CD4-positive, alpha-beta T cell (primary cell): Measurements from ENCODE around the gene DRGX. TPM values are rescaled to one million over a fixed set of nuclear protein-coding genes. Genes with fewer than 3 reads are reported as not detected.

Experiments used
- ATAC-seq: fragments of 200-7000 bp; cut with Tn5 transposase; one replicate; pipeline ENCODE4 v1.10.0; 2022; ENCODE audit warnings: mild to moderate bottlenecking; ENCODE audit not compliant: poor library complexity
- CTCF ChIA-PET: fragments of 350-600 bp; sonication (Branson Sonifier 250); formaldehyde crosslinking; loops from one replicate; lab custom pipeline; 2021; ENCODE audit warnings: antibody characterized with exemption, inconsistent platforms; lab: Charles Lee
- POLR2A ChIA-PET: fragments of 350-600 bp; sonication (Branson Sonifier 250); formaldehyde crosslinking; loops from one replicate; lab custom pipeline; 2021; ENCODE audit warnings: antibody characterized with exemption, inconsistent platforms; lab: Charles Lee
- DNase-seq, 14 experiments: peaks; one replicate each; pipeline ENCODE4 v3.0.0-alpha.2; 2013 to 2020; ENCODE audit warnings: mixed read lengths in 2 of 14
- H3K27ac ChIP-seq, 2 donors: one replicate each; pipeline versions ENCODE4 v1.5.1 to v1.7.0; 2013; ENCODE audit warnings: low read length in 2 of 2, low read depth in 1 of 2, mild to moderate bottlenecking in 1 of 2
- H3K27me3 ChIP-seq, 2 experiments: 1 replicate in 1 of 2; 2 replicates in 1 of 2; pipeline versions ENCODE4 v1.6.1 to v1.7.0; 2013; ENCODE audit warnings: low read length in 2 of 2, control low read depth in 1 of 2, mild to moderate bottlenecking in 1 of 2, moderate library complexity in 1 of 2; ENCODE audit not compliant: insufficient read depth in 2 of 2, control insufficient read depth in 1 of 2
- H3K36me3 ChIP-seq: one replicate; pipeline ENCODE4 v1.6.1; 2013; ENCODE audit warnings: low read length, control low read depth; ENCODE audit not compliant: insufficient read depth
- H3K4me1 ChIP-seq: one replicate; pipeline ENCODE4 v1.6.1; 2013; ENCODE audit warnings: low read length, control low read depth; ENCODE audit not compliant: insufficient read depth
- H3K4me3 ChIP-seq: one replicate; pipeline ENCODE4 v1.5.1; 2013; ENCODE audit warnings: mild to moderate bottlenecking, low read length, moderate library complexity
- H3K9me3 ChIP-seq, 2 experiments: 1 replicate in 1 of 2; 2 replicates in 1 of 2; pipeline versions ENCODE4 v1.6.1 to v1.7.0; 2013; ENCODE audit warnings: low read length in 2 of 2, mild to moderate bottlenecking in 2 of 2, control low read depth in 1 of 2, moderate library complexity in 1 of 2; ENCODE audit not compliant: control insufficient read depth in 1 of 2, insufficient read depth in 1 of 2
- H3K27ac Mint-ChIP-seq: one replicate; pipeline ENCODE4 v1.8.0; 2020; ENCODE audit warnings: mixed read lengths
- H3K27me3 Mint-ChIP-seq: one replicate; pipeline ENCODE4 v1.8.0; 2021; ENCODE audit warnings: mixed read lengths
- H3K36me3 Mint-ChIP-seq: one replicate; pipeline ENCODE4 v1.8.0; 2021; ENCODE audit warnings: low read depth, mixed read lengths
- H3K4me1 Mint-ChIP-seq: one replicate; pipeline ENCODE4 v1.8.0; 2021; ENCODE audit warnings: low read depth, mixed read lengths
- H3K4me3 Mint-ChIP-seq: one replicate; pipeline ENCODE4 v1.8.0; 2020; ENCODE audit warnings: mild to moderate bottlenecking, mixed read lengths
- H3K9me3 Mint-ChIP-seq: one replicate; pipeline ENCODE4 v1.8.0; 2020; ENCODE audit warnings: mixed read lengths
- CTCF ChIP-seq: fragments of 200-600 bp; IDR thresholded peaks from one replicate; pipeline ENCODE4 v1.8.0; 2022; ENCODE audit warnings: antibody characterized with exemption, mild to moderate bottlenecking
- intact Hi-C, 2 experiments: fragments of 100-400 bp; cut with DNase I in 1 of 2; cut with micrococcal nuclease in 1 of 2; formaldehyde crosslinking; loops; one replicate each; pipeline versions ENCODE4 v1.15.1 to v1.9.0; 2023 to 2025; cut with DNase I, micrococcal nuclease
- total RNA-seq, 174 experiments: library from RNA in 2 of 174; stranded (reverse) in 2 of 174; gene quantifications; one replicate each; pipeline ENCODE4 v1.2.3 and lab custom pipeline; 2021 to 2026

The DRGX gene
- total RNA-seq, 2 experiments from 2014 or later: not detected

GRCh38 chr10:49360271-49361177, 35.4 kb downstream of the DRGX start:
- Histone ChIP-seq H3K36me3 (no peaks in the 10 kb centered on the region), H3K9me3 (peaks cover 0 to 16% of the 10 kb centered on the region in 2 experiments), H3K27me3 (peaks cover 0 to 2% of the 10 kb centered on the region in 2 experiments), H3K27ac (no peak overlapping the region), H3K4me3 (no peak overlapping the region), H3K4me1 (no peaks in the 10 kb centered on the region)
- ATAC-seq (no peak), DNase-seq (peak in 1 of 14 experiments; percentile 20)
- H3K4me3 Mint-ChIP-seq: no peak overlapping the region
- no peaks in the 10 kb centered on the region for H3K9me3 Mint-ChIP-seq
- no peak for TF ChIP-seq CTCF
- H3K36me3 Mint-ChIP-seq: no peaks in the 10 kb centered on the region
- ChIA-PET POLR2A (no interaction called here), CTCF (no interaction called here)
- H3K27me3 Mint-ChIP-seq: peaks cover 5% of the 10 kb centered on the region
- H3K4me1 Mint-ChIP-seq: no peaks in the 10 kb centered on the region
- intact Hi-C loops: no loop called here
- H3K27ac Mint-ChIP-seq: no peak overlapping the region

GRCh38 chr10:49359349-49360270, 36.3 kb downstream of the DRGX start:
- Mint-ChIP-seq H3K9me3 (no peaks in the 10 kb centered on the region), H3K27me3 (peaks cover 5% of the 10 kb centered on the region), H3K4me1 (no peaks in the 10 kb centered on the region), H3K27ac (no peak overlapping the region), H3K36me3 (no peaks in the 10 kb centered on the region), H3K4me3 (no peak overlapping the region)
- DNase-seq: no peak
- Histone ChIP-seq H3K9me3 (peaks cover 0 to 16% of the 10 kb centered on the region in 2 experiments), H3K27me3 (peaks cover 0 to 2% of the 10 kb centered on the region in 2 experiments), H3K27ac (no peak overlapping the region), H3K4me1 (no peaks in the 10 kb centered on the region), H3K36me3 (no peaks in the 10 kb centered on the region), H3K4me3 (no peak overlapping the region)
- ChIA-PET POLR2A (no interaction called here), CTCF (no interaction called here)
- no peak for TF ChIP-seq CTCF
- ATAC-seq: no peak
- intact Hi-C loops: no loop called here

- H3K4me1 ChIP-seq: no peaks in the 10 kb centered on the region
- no peak for ATAC-seq
- Mint-ChIP-seq H3K4me3 (no peak overlapping the region), H3K9me3 (no peaks in the 10 kb centered on the region), H3K27me3 (peaks cover 5% of the 10 kb centered on the region), H3K36me3 (no peaks in the 10 kb centered on the region), H3K27ac (no peak overlapping the region), H3K4me1 (no peaks in the 10 kb centered on the region)
- intact Hi-C loops: no loop called here
- no peak for TF ChIP-seq CTCF
- no peak overlapping the region for H3K4me3 ChIP-seq
- H3K36me3 ChIP-seq: no peaks in the 10 kb centered on the region
- H3K27ac ChIP-seq: no peak overlapping the region
- H3K9me3 ChIP-seq: peaks cover 0 to 16% of the 10 kb centered on the region in 2 experiments
- no peaks in the 10 kb centered on the region for H3K27me3 ChIP-seq
- no peak for DNase-seq
- ChIA-PET CTCF (no interaction called here), POLR2A (no interaction called here)
These were observed 38.0 kb downstream of the DRGX start for GRCh38 chr10:49357910-49358309.
